H9 (cell line): ENCODE results near the gene ITGB2. TPM values are rescaled to one million over a fixed set of nuclear protein-coding genes. Genes with fewer than 3 reads are reported as not detected.

Source experiments
- DNase-seq: peaks from one replicate; pipeline ENCODE4 v3.0.0-alpha.2; 2017
- H2AFZ ChIP-seq: one replicate; pipeline ENCODE4 v1.6.1; 2013; ENCODE audit warnings: mild to moderate bottlenecking, low read length, control low read depth, moderate library complexity
- H2AK5ac ChIP-seq: 2 replicates; pipeline ENCODE4 v1.6.1; 2013; ENCODE audit warnings: low read length, control low read depth, mixed read lengths; ENCODE audit not compliant: insufficient read length
- H2BK120ac ChIP-seq: one replicate; pipeline ENCODE4 v1.6.1; 2013; ENCODE audit warnings: low read depth, mild to moderate bottlenecking, low read length, control low read depth, inconsistent platforms; ENCODE audit not compliant: poor library complexity, severe bottlenecking
- H2BK12ac ChIP-seq: 2 replicates; pipeline ENCODE4 v1.6.1; 2013; ENCODE audit warnings: low read length, control low read depth, mixed read lengths, low read depth; ENCODE audit not compliant: insufficient read length
- H2BK15ac ChIP-seq: 2 replicates; pipeline ENCODE4 v1.6.1; 2013; ENCODE audit warnings: low read depth, low read length, control low read depth
- H2BK20ac ChIP-seq: one replicate; pipeline ENCODE4 v1.6.1; 2013; ENCODE audit warnings: low read depth, mild to moderate bottlenecking, low read length, control low read depth, inconsistent platforms; ENCODE audit not compliant: poor library complexity, severe bottlenecking
- H2BK5ac ChIP-seq: 2 replicates; pipeline ENCODE4 v1.6.1; 2013; ENCODE audit warnings: low read length, control low read depth, mixed read lengths; ENCODE audit not compliant: insufficient read length
- H3K14ac ChIP-seq: 2 replicates; pipeline ENCODE4 v1.6.1; 2013; ENCODE audit warnings: low read length, control low read depth; ENCODE audit not compliant: insufficient read depth
- H3K18ac ChIP-seq: 2 replicates; pipeline ENCODE4 v1.6.1; 2013; ENCODE audit warnings: low read depth, mild to moderate bottlenecking, mixed read lengths, low read length, control low read depth; ENCODE audit not compliant: insufficient read length
- H3K23ac ChIP-seq: 2 replicates; pipeline ENCODE4 v1.6.1; 2013; ENCODE audit warnings: low read length, control low read depth, mixed read lengths, low read depth; ENCODE audit not compliant: insufficient read length
- H3K23me2 ChIP-seq: 2 replicates; pipeline ENCODE4 v1.6.1; 2013; ENCODE audit warnings: low read depth, mild to moderate bottlenecking, mixed read lengths, low read length, control low read depth; ENCODE audit not compliant: insufficient read length, poor library complexity, severe bottlenecking
- H3K27ac ChIP-seq: 2 replicates; pipeline ENCODE4 v1.5.1; 2013; ENCODE audit warnings: low read length, control low read depth, mixed read lengths, low read depth; ENCODE audit not compliant: insufficient read length
- H3K27me3 ChIP-seq: 2 replicates; pipeline ENCODE4 v1.6.1; 2013; ENCODE audit warnings: low read length, control low read depth, inconsistent platforms; ENCODE audit not compliant: insufficient read depth
- H3K4ac ChIP-seq: 2 replicates; pipeline ENCODE4 v1.6.1; 2013; ENCODE audit warnings: low read depth, mild to moderate bottlenecking, control low read depth, inconsistent platforms, low read length, moderate library complexity
- H3K4me1 ChIP-seq: 2 replicates; pipeline ENCODE4 v1.6.1; 2013; ENCODE audit warnings: low read length, control low read depth, inconsistent platforms; ENCODE audit not compliant: insufficient read depth
- H3K4me2 ChIP-seq: 2 replicates; pipeline ENCODE4 v1.6.1; 2013; ENCODE audit warnings: low read length, control low read depth, mixed read lengths; ENCODE audit not compliant: insufficient read length, insufficient read depth
- H3K56ac ChIP-seq: 2 replicates; pipeline ENCODE4 v1.6.1; 2013; ENCODE audit warnings: low read depth, mild to moderate bottlenecking, mixed read lengths, low read length, control low read depth; ENCODE audit not compliant: insufficient read length
- H3K79me1 ChIP-seq: 2 replicates; pipeline ENCODE4 v1.6.1; 2013; ENCODE audit warnings: low read depth, mild to moderate bottlenecking, moderate library complexity, low read length, control low read depth, inconsistent platforms; ENCODE audit not compliant: insufficient read depth, poor library complexity, severe bottlenecking
- H3K79me2 ChIP-seq: 2 replicates; pipeline ENCODE4 v1.6.1; 2013; ENCODE audit warnings: low read length, control low read depth, inconsistent platforms; ENCODE audit not compliant: insufficient read depth
- H3K9ac ChIP-seq: 2 replicates; pipeline ENCODE4 v1.6.1; 2013; ENCODE audit warnings: low read length, control low read depth, mixed read lengths; ENCODE audit not compliant: insufficient read length; ENCODE audit errors: extremely low read depth
- H3K9me3 ChIP-seq: one replicate; pipeline ENCODE4 v1.6.1; 2013; ENCODE audit warnings: low read depth, low read length, inconsistent platforms; ENCODE audit not compliant: control insufficient read depth
- H3T11ph ChIP-seq: one replicate; pipeline ENCODE4 v1.6.1; 2013; ENCODE audit warnings: mild to moderate bottlenecking, low read length, control low read depth, inconsistent platforms
- H4K20me1 ChIP-seq: one replicate; pipeline ENCODE4 v1.6.1; 2013; ENCODE audit not compliant: control insufficient read depth, insufficient read length, insufficient read depth
- H4K5ac ChIP-seq: 2 replicates; pipeline ENCODE4 v1.6.1; 2013; ENCODE audit warnings: low read depth, mild to moderate bottlenecking, mixed read lengths, low read length, control low read depth; ENCODE audit not compliant: insufficient read length
- H4K8ac ChIP-seq: replicated peaks from 2 replicates; pipeline ENCODE4 v1.6.1; 2013; ENCODE audit warnings: low read length, control low read depth, mixed read lengths, low read depth; ENCODE audit not compliant: insufficient read length
- H4K91ac ChIP-seq: 2 replicates; pipeline ENCODE4 v1.6.1; 2013; ENCODE audit warnings: low read depth, mild to moderate bottlenecking, moderate library complexity, mixed read lengths, low read length, control low read depth; ENCODE audit not compliant: insufficient read length
- H3K27ac Mint-ChIP-seq, 3 experiments: 2 replicates in 2 of 3; 3 replicates in 1 of 3; pipeline ENCODE4 v1.8.0; 2020 to 2021; ENCODE audit warnings: mixed read lengths in 3 of 3, mild to moderate bottlenecking in 1 of 3, moderate library complexity in 1 of 3
- H3K27me3 Mint-ChIP-seq: 2 replicates; pipeline ENCODE4 v1.8.0; 2021; ENCODE audit warnings: low read depth, mild to moderate bottlenecking, moderate library complexity, mixed read lengths
- H3K36me3 Mint-ChIP-seq, 3 experiments: 2 replicates in 2 of 3; 3 replicates in 1 of 3; pipeline ENCODE4 v1.8.0; 2020 to 2021; ENCODE audit warnings: low read depth in 3 of 3, mixed read lengths in 3 of 3; ENCODE audit not compliant: insufficient read depth in 1 of 3
- H3K4me1 Mint-ChIP-seq, 2 experiments: 2 replicates each; pipeline ENCODE4 v1.8.0; 2020; ENCODE audit warnings: mixed read lengths in 2 of 2
- H3K4me3 Mint-ChIP-seq, 2 experiments: 2 replicates in 1 of 2; 3 replicates in 1 of 2; pipeline ENCODE4 v1.8.0; 2020 to 2021; ENCODE audit warnings: mild to moderate bottlenecking in 2 of 2, mixed read lengths in 2 of 2, moderate library complexity in 1 of 2
- H3K9me3 Mint-ChIP-seq, 2 experiments: 2 replicates in 1 of 2; 3 replicates in 1 of 2; pipeline ENCODE4 v1.8.0; 2020; ENCODE audit warnings: mild to moderate bottlenecking in 2 of 2, mixed read lengths in 2 of 2, moderate library complexity in 1 of 2
- CTCF ChIP-seq: fragments of 200-600 bp; sonication (generic); conservative IDR thresholded peaks from 3 replicates; pipeline ENCODE4 v1.8.0; 2021; ENCODE audit warnings: antibody characterized with exemption, mild to moderate bottlenecking
- WGBS: extraction: QIAGEN DNeasy Blood & Tissue Kit; methylation state at CpG from one replicate; pipeline ENCODE4 v1.1.7; 2013; ENCODE audit warnings: missing lambda C conversion rate, low lambda C conversion rate, mixed read lengths; ENCODE audit not compliant: insufficient read length; ENCODE audit errors: extremely low coverage; 5-methylcytosine and 5-hydroxymethylcytosine counted together
- total RNA-seq: library from RNA; stranded (reverse); gene quantifications from 2 replicates; pipeline ENCODE4 v1.2.1, GENCODE V29; 2021

The ITGB2 gene
- total RNA-seq, 1 experiment from 2014 or later, result 1.1 TPM

- Mint-ChIP-seq H3K9me3 (no peaks in the 10 kb centered on the region; a peak in 1 of 5 replicates), H3K27ac (no peak overlapping the region), H3K4me3 (no peak overlapping the region), H3K36me3 (no peaks in the 10 kb centered on the region; a peak in 1 of 7 replicates), H3K27me3 (peaks cover 67% of the 10 kb centered on the region), H3K4me1 (peaks cover 17 to 38% of the 10 kb centered on the region in 2 experiments)
- Histone ChIP-seq H3K14ac (no peak overlapping the region), H3K4me1 (peaks cover 6% of the 10 kb centered on the region; the same call in 1 of the 2 replicates), H3K23me2 (no peaks in the 10 kb centered on the region), H3T11ph (no peak overlapping the region), H3K4ac (no peak overlapping the region), H2BK5ac (no peak overlapping the region), H2AK5ac (no peak overlapping the region), H3K79me2 (no peaks in the 10 kb centered on the region), H3K27ac (no peak overlapping the region), H3K9ac (no peak overlapping the region), H2BK15ac (no peak overlapping the region), H4K8ac (no peak overlapping the region), H3K79me1 (no peaks in the 10 kb centered on the region), H4K91ac (no peak overlapping the region), H2BK12ac (no peak overlapping the region), H3K56ac (no peak overlapping the region), H4K20me1 (no peaks in the 10 kb centered on the region), H4K5ac (no peak overlapping the region), H3K18ac (no peak overlapping the region), H2BK120ac (no peak overlapping the region), H2BK20ac (no peak overlapping the region), H3K23ac (no peak overlapping the region), H3K27me3 (peaks cover 44% of the 10 kb centered on the region; the same call in 1 of the 2 replicates), H3K9me3 (no peaks in the 10 kb centered on the region), H2AFZ (no peak overlapping the region), H3K4me2 (no peak overlapping the region)
- no peak for DNase-seq
- WGBS, result 100% methylated on average over 3 of the region's 10 CpGs
- no peak for TF ChIP-seq CTCF
Observed at GRCh38 chr21:44923480-44924084, 2.9 kb upstream of the ITGB2 start.
